Activated T-cell treated with anti-CD3 and anti-CD28 coated beads for 24 hours (primary cell): ENCODE results near the gene GPR161.

Source experiments
- DNase-seq: peaks from one replicate; pipeline ENCODE4 v3.0.0-alpha.2; 2020; ENCODE audit warnings: low read depth

The GPR161 gene

DNA sequence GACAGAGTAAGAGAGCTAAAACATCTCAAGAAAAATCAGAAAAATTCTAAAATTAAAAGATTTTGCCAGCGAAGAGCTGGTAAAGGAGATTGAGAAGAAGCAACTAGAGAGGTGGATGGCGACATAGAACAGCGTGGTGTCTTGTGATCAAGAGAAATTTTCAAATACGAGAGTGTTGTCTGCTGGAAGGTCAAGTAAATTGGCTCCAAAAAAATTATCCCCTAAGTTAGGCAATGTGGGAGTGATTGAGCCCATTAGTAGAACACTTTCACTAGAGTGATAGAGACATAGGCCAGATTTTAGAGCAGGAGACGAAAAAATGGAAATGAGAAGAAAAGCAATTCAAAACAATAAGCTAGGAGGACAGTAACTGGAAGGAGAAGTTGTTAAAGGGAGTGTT lies 105.5 kb downstream of the GPR161 start:
- no peak for DNase-seq
